GM18517 (cell line): ENCODE results near the gene BFSP2.

Source experiments
- ATAC-seq: cut with Tn5 transposase; IDR thresholded peaks from one replicate; pipeline ENCODE4 v1.9.1; 2021; ENCODE audit warnings: mild to moderate bottlenecking, moderate library complexity; ENCODE audit not compliant: unreplicated experiment

BFSP2 gene

GRCh38 chr3:133414021-133414392 is 14.2 kb downstream of the BFSP2 start:
- no peak for ATAC-seq

- no peak for ATAC-seq
These were observed 18.5 kb downstream of the BFSP2 start for GRCh38 chr3:133418361-133418760.

DNA sequence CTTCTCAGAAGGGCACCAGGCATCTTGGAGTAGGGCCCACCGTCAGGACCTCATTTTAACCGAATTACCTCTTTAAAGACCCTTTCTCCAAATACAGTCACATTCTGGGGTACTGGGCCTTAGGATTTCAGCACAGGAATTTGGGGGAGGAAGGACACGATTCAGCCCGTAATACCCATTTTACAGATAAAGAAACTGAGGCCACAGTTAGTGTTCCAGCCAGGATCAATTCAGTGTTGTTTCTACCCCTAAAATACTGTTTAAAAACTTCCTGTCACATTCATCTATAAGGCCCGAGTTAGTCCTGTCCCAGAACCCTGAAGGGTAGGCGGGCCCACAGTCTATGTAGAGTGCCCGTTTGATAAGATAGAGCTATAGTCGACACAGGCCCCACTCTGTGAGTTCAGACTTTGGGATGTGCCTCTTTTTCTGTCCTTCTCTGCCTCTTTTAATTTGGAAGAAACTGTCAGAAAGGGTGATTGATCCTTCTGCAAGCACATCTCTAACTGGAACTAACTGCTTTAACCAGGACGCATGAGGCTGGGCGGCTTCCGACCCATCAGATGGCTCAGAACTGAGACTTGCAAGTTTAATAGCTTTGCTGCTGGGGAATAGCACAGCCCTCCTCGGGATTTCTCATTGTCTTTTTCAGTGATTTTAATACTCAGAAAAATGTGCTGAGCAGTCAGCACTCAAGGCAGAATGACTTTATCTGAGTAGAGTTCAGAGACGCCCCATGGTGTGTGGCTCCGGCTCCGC is 19.5 kb downstream of the BFSP2 start:
- ATAC-seq = no peak

- peak; percentile 64 for ATAC-seq
These were observed 25.3 kb downstream of the BFSP2 start for GRCh38 chr3:133424937-133425869.

DNA sequence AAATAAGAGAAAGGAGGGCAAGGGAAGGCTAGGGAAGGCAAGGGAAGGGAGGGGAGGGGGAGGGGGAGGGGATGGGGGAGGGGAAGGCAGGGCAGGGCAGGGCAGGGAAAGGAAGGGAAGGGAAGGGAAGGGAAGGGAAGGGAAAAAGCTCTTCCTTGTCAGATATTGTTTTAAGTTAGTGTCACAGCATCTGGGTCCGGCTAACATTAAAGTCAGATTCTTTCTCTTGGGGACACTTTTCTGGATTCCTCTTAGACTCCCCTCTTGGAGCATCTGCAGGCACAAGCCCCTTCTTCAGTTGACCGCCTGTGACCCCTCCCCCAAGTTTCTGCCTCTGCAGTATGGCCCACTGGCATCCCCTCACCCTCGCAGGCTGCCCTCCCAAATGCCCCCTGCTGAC is 26.0 kb downstream of the BFSP2 start:
- no peak for ATAC-seq

GRCh38 chr3:133426721-133427120 is 26.9 kb downstream of the BFSP2 start:
- no peak for ATAC-seq

DNA sequence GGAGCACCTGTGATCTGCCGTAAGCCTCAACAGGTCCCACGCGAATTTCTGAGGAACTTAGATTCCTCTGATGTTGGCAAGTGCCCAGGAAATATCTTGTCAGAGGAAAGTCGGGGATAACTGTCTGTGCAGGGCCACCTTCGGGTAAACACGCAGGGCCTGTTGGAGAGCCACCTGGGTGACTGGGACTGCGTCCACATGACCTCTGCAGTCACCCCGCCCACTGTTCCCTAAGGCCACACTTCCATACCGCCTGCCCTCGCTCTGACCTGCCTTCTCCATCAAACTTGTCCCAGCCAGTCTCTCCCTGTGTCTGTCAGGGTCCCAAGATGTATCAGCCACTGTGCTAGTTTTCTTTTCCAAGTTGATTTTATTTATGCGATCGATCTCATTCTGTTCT is 28.7 kb downstream of the BFSP2 start:
- no peak for ATAC-seq

GRCh38 chr3:133429063-133429462 is 29.2 kb downstream of the BFSP2 start:
- no peak for ATAC-seq

DNA sequence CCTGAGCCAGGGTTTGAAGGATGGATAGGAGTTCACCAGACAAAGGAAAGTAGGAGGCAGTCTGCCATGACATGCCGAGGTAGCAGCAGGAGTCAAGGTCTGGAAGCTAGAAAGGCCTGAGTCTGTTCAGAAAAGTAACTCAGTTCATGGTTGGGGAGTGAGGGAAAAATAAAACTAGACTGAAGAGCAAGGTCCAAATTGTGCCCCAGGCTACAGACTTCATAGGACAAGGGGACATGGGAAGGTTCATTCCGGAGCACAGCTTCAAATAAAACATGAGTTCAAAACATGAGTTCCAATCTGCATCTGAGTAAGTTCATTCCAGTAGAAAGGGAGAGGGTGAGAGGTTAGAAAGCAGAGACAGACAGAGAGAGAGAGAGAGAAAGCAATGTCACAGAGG is 39.7 kb downstream of the BFSP2 start:
- no peak for ATAC-seq

- no peak for ATAC-seq
These were observed 40.8 kb downstream of the BFSP2 start for GRCh38 chr3:133440652-133441051.

- peak; percentile 74 for ATAC-seq
These were observed 42.0 kb downstream of the BFSP2 start for GRCh38 chr3:133441867-133442270.

GRCh38 chr3:133442518-133442917 is 42.7 kb downstream of the BFSP2 start:
- no peak for ATAC-seq

- ATAC-seq = no peak
These were observed 44.0 kb downstream of the BFSP2 start for GRCh38 chr3:133443649-133444422.

DNA sequence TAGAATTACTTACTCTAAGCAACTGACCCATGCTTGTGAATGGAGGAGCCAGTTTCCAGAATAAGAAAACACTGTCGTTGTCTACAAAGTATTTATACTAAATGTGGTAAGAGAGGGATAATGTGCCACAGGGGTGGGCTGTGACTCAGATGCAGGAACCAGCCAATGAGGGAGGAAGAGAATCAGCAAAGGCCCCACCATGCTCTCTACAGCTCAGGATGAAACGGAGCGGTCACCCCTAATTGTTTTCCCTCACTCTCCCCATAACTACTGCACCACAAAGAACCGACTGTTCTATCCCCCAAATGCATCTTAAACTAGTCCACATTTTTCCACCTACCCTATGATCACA is 44.5 kb downstream of the BFSP2 start:
- ATAC-seq = no peak

DNA sequence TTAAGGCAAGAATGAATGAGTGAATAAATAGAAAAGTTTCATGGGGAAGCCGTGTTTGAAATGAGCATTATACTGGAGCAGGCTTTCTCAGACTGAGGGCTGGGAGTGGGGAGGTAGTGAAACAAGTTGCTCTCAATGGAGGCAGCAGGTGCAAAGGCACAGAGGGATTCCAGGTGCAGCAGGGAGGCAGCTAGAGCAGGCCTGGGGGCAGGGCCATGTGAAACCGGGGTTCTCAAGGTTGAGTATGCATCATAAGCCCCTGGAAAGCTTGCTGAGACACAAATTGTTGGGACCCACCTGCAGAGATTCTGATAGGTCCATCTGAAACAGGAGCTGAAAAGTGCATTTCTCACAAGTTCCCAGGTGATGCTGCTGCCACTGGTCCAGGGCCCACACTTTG is 45.3 kb downstream of the BFSP2 start:
- no peak for ATAC-seq

- no peak for ATAC-seq
These were observed 48.1 kb downstream of the BFSP2 start for GRCh38 chr3:133447750-133448477.

DNA sequence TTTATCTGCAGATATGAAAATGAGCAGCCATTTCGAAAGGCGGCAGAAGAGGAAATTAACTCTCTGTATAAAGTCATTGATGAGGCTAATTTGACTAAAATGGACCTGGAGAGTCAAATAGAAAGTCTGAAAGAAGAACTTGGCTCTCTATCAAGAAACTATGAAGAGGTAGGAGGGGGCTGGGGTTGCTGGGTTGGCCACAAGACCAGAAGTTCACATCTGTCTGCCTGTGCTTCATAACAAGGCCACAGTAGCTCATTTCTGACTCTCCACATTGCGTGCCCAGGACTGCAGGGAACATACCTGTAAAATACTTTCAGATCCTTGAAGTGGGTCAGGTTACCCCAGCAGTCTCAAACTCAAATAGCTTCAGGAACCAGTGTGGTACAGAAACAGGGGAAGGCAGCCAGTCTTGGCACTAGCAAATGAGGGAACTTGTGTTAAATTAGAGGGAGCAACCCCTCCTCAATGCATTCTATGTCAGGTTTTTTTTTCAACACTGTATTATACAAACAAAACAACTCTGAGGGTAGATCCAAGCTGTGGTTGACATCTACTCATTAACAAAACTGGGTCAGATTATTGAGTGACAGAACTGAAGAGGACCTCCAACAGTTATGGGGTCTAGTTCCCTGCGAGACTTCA is 48.7 kb downstream of the BFSP2 start:
- ATAC-seq = peak; percentile 87

DNA sequence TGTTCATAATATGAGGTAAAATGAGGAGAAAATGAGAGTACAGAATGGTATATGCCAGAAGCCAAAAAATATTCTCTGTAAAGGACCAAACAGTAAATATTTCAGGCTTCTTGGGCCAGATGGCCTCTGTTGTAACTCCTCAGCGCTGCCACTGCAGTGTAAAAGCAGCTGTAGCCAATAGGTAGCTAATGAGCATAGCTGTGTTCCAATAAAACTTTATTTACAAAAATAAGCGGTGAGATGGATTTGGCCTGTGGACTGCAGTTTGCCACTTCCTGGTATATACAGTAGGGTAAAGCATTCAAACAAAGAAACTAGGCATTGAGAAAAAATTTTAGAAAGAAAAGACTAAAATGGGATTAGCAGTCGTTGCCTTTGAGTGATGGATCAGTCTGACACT is 51.5 kb downstream of the BFSP2 start:
- no peak for ATAC-seq

DNA sequence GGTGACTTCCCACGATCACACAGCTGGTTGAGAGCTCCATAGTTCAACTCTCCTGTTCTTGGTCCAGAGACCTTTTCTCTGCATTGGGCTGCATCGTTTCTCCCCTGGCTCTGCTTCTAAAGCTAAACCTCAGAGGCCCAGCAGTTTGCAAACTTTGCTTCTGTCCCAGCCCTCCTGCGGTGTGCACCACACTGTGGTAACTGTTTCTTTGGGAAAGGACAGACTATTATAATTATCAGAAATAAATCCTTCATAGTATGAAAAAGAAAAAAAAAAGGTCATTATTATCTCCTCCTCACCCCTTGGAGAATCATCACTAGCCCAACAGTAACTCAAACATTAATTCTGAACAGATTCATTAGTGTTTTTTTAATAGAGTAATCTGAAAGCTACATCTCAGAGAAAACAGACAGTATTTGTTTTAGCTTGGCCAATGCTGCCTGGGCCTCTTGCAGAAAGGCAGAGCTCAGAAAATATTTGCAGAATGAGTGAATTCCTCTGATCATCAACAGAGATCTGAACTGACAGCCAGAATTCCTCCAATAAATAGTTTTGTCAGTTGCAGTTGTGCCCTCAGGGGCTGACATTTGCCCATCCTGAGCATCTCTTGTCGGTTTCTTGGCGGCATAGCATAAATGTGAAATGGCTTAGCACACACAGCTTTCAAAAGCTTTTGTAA is 52.9 kb downstream of the BFSP2 start:
- no peak for ATAC-seq

GRCh38 chr3:133453383-133453782 is 53.5 kb downstream of the BFSP2 start:
- ATAC-seq = no peak
